Measurements from ENCODE around the gene EPHA2. TPM values are rescaled to one million over a fixed set of nuclear protein-coding genes. Genes with fewer than 3 reads are reported as not detected.
A peak's percentile ranks its signal among the peaks of the same experiment; 100 is the strongest.

Gene EPHA2
- total and polyA plus RNA-seq, 2 donors (not counting 3 experiments of a cell fraction or from before 2014, with no cell fraction given) = 141 to 147 TPM

- TF ChIP-seq MYC (IDR thresholded peaks at IDR 0.05; ENCODE audit: low read depth, low read length) (no peak), FOS (IDR thresholded peaks at IDR 0.05; ENCODE audit: borderline replicate concordance, insufficient read depth, low read length) (no peak), EZH2 (IDR thresholded peaks at IDR 0.05; ENCODE audit: borderline replicate concordance, low read depth, low read length, severe bottlenecking) (no peak), JUN (IDR thresholded peaks at IDR 0.05; ENCODE audit: borderline replicate concordance, insufficient read depth, insufficient read length, low read depth) (no peak)
- Histone ChIP-seq H3K9me3 (replicated peaks; ENCODE audit: control insufficient read depth, insufficient read depth, low read length) (no peaks in the 10 kb centered on the region), H3K4me1 (ENCODE audit: control insufficient read depth, extremely low read depth, insufficient read depth, low read length) (peaks cover 97% of the 10 kb centered on the region), H3K4me2 (ENCODE audit: insufficient read depth, low read length) (peak overlapping the region; percentile 47), H4K20me1 (replicated peaks; ENCODE audit: control insufficient read depth, extremely low read depth, insufficient read depth, low read length) (no peaks in the 10 kb centered on the region), H3K36me3 (ENCODE audit: control insufficient read depth in 2 of 2, extremely low read depth in 1 of 2, insufficient read depth in 2 of 2, low read length in 2 of 2) (peaks cover 25 to 33% of the 10 kb centered on the region in 2 experiments), H3K9ac (replicated peaks; ENCODE audit: extremely low read depth, insufficient read depth, low read length) (peak overlapping the region; percentile 89), H3K79me2 (ENCODE audit: control insufficient read depth, insufficient read depth, low read length) (peaks cover 87% of the 10 kb centered on the region), H3K9me1 (replicated peaks; ENCODE audit: control insufficient read depth, extremely low read depth, insufficient read depth, low read length) (no peaks in the 10 kb centered on the region), H3K27ac (ENCODE audit: insufficient read depth, low read depth, low read length) (peak overlapping the region; percentile 99), H2AFZ (ENCODE audit: low read depth, low read length) (no peak overlapping the region), H3K4me3 (replicated peaks in 1 of 3; ENCODE audit: insufficient read depth in 1 of 3, low read depth in 1 of 3, low read length in 3 of 3) (no peak overlapping the region), H3K27me3 (ENCODE audit: control insufficient read depth in 2 of 2, insufficient read depth in 2 of 2, low read length in 2 of 2) (no peaks in the 10 kb centered on the region)
- BruUV-seq (replicated peaks) = no TSS peak
- dilution Hi-C loops (cut with MboI; ENCODE audit: extremely low pct_ligation_motif_present, low sequenced_read_pairs) = no loop called here
- FAIRE-seq (peak; percentile 21), DNase-seq (ENCODE audit: low read depth, low spot score) (no peak)
- POLR2A ChIA-PET = interaction anchor here (1.4 to 1.7 kb wide), 2 partner anchors 11 to 12 kb away, joined by 3 to 5 read pairs; partner anchors contain the start of gene EPHA2
- CTCF ChIA-PET = interaction anchor here (1.0 to 6.9 kb wide), 6 partner anchors 9 to 65 kb away, joined by 4 to 39 read pairs (median 22); partner anchors contain the start of gene EPHA2
- intact Hi-C loops (cut with micrococcal nuclease) = loop anchor here (2.0 kb wide), 2 partner anchors 61 to 223 kb away; partner anchors contain the start of gene SZRD1
Observed at GRCh38 chr1:16143566-16144324, 12.1 kb downstream of the EPHA2 start.

GRCh38 chr1:16143005-16143565 is 12.8 kb downstream of the EPHA2 start:
- POLR2A ChIA-PET = interaction anchor here (1.4 to 1.7 kb wide), 2 partner anchors 11 to 13 kb away, joined by 3 to 5 read pairs; partner anchors contain the start of gene EPHA2
- H3K4me3 ChIP-seq (replicated peaks in 1 of 3; ENCODE audit: insufficient read depth in 1 of 3, low read depth in 1 of 3, low read length in 3 of 3) = no peak overlapping the region
- dilution Hi-C loops (cut with MboI; ENCODE audit: extremely low pct_ligation_motif_present, low sequenced_read_pairs) (no loop called here), intact Hi-C loops (cut with micrococcal nuclease) (no loop called here)
- H2AFZ ChIP-seq (ENCODE audit: low read depth, low read length) = no peak overlapping the region
- peaks cover 22 to 31% of the 10 kb centered on the region in 2 experiments for H3K36me3 ChIP-seq (ENCODE audit: control insufficient read depth in 2 of 2, extremely low read depth in 1 of 2, insufficient read depth in 2 of 2, low read length in 2 of 2)
- H3K9ac ChIP-seq (replicated peaks; ENCODE audit: extremely low read depth, insufficient read depth, low read length) = no peak overlapping the region
- TF ChIP-seq, protein P1, sequence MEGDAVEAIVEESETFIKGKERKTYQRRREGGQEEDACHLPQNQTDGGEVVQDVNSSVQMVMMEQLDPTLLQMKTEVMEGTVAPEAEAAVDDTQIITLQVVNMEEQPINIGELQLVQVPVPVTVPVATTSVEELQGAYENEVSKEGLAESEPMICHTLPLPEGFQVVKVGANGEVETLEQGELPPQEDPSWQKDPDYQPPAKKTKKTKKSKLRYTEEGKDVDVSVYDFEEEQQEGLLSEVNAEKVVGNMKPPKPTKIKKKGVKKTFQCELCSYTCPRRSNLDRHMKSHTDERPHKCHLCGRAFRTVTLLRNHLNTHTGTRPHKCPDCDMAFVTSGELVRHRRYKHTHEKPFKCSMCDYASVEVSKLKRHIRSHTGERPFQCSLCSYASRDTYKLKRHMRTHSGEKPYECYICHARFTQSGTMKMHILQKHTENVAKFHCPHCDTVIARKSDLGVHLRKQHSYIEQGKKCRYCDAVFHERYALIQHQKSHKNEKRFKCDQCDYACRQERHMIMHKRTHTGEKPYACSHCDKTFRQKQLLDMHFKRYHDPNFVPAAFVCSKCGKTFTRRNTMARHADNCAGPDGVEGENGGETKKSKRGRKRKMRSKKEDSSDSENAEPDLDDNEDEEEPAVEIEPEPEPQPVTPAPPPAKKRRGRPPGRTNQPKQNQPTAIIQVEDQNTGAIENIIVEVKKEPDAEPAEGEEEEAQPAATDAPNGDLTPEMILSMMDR (IDR thresholded peaks at IDR 0.05; ENCODE audit: extremely low read depth in 1 of 2, insufficient read depth in 1 of 2, low read depth in 1 of 2, low read length in 2 of 2) = no peak
- TF ChIP-seq MYC (IDR thresholded peaks at IDR 0.05; ENCODE audit: low read depth, low read length) (no peak), GATA2 (IDR thresholded peaks at IDR 0.05; ENCODE audit: insufficient read depth, insufficient read length, low read depth, low read length) (no peak), POLR2AphosphoS5 (IDR thresholded peaks at IDR 0.05; ENCODE audit: insufficient read depth, low read depth, low read length) (no peak), JUN (IDR thresholded peaks at IDR 0.05; ENCODE audit: borderline replicate concordance, insufficient read depth, insufficient read length, low read depth) (no peak), POLR2A (IDR thresholded peaks at IDR 0.05; ENCODE audit: low read depth, low read length) (no peak)
- peaks cover 97% of the 10 kb centered on the region for H3K4me1 ChIP-seq (ENCODE audit: control insufficient read depth, extremely low read depth, insufficient read depth, low read length)
- H3K27ac ChIP-seq (ENCODE audit: insufficient read depth, low read depth, low read length) = peak overlapping the region; percentile 99
- CTCF ChIA-PET = interaction anchor here (1.0 to 6.9 kb wide), 4 partner anchors 39 to 64 kb away, joined by 5 to 39 read pairs (median 23); no protein-coding TSS in a partner anchor
- no peaks in the 10 kb centered on the region for H4K20me1 ChIP-seq (replicated peaks; ENCODE audit: control insufficient read depth, extremely low read depth, insufficient read depth, low read length)
- no TSS peak for BruUV-seq (replicated peaks)
- FAIRE-seq (no peak), DNase-seq (ENCODE audit: low read depth, low spot score) (no peak)
- no peaks in the 10 kb centered on the region for H3K9me1 ChIP-seq (replicated peaks; ENCODE audit: control insufficient read depth, extremely low read depth, insufficient read depth, low read length)
- H3K27me3 ChIP-seq (ENCODE audit: control insufficient read depth in 2 of 2, insufficient read depth in 2 of 2, low read length in 2 of 2) = no peaks in the 10 kb centered on the region
- no peak overlapping the region for H3K4me2 ChIP-seq (ENCODE audit: insufficient read depth, low read length)
- H3K79me2 ChIP-seq (ENCODE audit: control insufficient read depth, insufficient read depth, low read length) = peaks cover 87% of the 10 kb centered on the region
- H3K9me3 ChIP-seq (replicated peaks; ENCODE audit: control insufficient read depth, insufficient read depth, low read length) = no peaks in the 10 kb centered on the region

All from endothelial cell of umbilical vein (primary cell).